ENCODE measurements around the gene NAGLU.

Gene NAGLU
- 6.2 to 18.7 (median 10.6) reads per million in 3 experiments for total RNA-seq

DNA sequence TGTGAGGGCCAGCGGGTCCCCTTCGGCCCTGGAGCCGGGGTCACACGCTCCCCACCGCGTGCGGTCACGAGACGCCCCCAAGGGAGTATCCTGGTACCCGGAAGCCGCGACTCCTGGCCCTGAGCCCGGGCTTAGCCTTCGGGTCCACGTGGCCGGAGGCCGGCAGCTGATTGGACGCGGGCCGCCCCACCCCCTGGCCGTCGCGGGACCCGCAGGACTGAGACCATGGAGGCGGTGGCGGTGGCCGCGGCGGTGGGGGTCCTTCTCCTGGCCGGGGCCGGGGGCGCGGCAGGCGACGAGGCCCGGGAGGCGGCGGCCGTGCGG, at the start of gene NAGLU:
Gene NAGLU, plus strand, starts transcription at position 194 of the 324 bp plus-strand sequence. Its CDS starts 32 bp downstream, at position 226.
- peak; percentile 69 for DNase-seq

DNA sequence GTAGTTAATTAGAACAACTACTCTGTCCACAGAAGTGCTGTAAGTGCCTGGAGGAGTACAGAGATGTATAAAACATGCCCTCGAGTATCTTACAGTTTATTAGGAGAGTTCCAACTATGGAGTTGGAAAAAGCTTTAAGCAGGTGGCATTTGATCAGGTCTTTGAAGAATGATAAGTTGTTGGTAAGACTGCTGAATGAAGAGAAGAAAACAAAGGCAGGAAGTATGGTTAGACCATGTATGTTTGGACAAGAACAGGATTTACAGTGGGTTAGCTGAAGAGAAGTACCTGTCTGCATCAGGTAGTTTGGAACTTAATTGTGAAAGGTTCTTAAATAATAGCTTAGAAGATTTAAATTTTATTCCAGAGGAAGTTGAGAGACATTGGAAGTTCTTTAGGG, 48.0 kb upstream of the NAGLU start:
- no peak for DNase-seq

DNA sequence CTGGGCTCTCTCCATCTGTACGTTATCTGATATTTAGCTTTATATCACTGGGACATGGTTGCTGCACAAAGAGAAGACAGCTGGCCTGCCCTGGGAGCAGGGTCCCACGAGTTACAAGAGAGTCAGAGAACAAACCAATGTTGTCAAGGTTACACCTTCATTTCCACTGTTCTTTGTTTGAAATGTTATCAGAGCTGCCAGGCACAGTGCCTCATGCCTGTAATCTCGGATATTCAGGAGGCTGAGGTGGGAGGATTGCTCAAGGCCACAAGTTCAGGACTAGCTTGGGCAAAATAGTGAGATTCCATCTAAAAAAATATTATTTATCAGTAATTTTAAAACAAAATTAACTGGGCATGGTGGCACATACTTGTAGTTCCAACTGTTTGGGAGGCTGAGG, 42.7 kb upstream of the NAGLU start:
- DNase-seq = no peak

DNA sequence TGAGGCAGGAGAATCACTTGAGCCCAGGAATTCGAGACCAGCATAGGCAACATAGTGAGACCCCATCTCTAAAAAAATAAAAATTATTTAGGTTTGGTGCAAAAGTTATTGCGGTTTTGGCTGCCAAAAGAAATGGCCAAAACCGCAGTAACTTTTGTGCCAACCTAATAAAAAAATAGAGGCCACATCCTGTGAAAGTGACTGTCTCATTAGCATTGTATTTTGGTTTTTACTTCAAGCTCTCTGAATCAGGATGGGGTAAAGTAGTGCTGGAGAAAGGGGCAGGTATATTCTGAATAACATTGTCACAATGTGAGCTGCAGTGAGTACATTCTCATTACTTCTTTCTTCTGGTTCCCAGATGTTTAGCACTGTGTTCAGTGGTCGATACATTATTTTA, 41.4 kb upstream of the NAGLU start:
- no peak for DNase-seq

DNA sequence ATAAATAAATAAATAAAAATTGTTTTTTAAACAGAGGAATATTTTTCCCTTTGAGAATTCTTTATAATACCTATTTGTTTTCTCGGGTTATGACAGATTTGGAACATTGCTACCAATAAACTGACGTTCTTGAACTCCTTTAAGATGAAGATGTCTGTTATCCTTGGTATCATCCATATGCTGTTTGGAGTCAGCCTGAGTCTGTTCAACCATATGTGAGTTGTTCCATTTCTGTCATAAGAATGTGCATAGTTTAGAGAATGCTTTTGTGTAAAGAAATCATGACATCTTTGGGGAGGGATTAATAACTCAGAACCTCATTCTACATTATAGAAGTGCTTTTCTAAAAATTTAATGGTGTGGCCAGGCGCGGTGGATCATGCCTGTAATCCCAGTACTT, 37.2 kb upstream of the NAGLU start:
- DNase-seq = no peak

DNA sequence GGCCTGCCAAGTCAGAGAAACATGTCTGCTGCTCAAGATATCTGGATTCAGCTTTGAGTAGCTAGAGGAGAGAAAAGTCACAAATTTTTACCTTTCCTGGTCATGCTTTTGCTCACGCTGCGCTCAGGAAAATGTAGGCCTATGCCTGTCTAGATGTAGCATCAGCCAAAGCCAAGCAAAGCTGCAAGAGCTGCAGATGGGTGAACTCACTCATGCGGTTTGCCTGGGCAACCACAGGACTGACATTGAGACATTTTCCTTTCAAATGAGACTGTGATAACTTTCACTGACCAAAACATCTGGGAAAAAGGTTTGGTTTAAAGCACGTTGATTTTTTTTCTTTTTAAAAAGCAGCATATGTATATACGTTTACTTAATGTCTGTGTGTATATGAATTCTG, 34.0 kb upstream of the NAGLU start:
- DNase-seq = no peak

DNA sequence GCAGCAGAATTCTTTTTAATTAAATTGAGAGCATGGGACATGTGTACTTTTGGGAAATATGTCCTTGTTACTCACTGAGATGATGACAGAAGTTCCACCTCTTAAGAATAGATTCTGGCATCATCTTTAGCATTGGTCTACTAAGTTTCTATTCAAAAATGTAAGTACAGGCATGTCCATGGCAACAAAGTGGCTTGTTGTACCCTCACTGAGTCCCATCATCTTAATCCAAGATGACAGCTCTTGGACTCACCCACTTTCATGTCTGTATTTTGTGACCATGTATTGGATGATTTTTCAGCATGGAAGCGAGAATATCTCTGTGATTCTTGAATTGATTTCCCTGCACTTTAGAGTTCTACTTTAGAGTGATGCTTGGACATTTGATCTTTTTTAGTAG, 33.1 kb upstream of the NAGLU start:
- DNase-seq = no peak

DNA sequence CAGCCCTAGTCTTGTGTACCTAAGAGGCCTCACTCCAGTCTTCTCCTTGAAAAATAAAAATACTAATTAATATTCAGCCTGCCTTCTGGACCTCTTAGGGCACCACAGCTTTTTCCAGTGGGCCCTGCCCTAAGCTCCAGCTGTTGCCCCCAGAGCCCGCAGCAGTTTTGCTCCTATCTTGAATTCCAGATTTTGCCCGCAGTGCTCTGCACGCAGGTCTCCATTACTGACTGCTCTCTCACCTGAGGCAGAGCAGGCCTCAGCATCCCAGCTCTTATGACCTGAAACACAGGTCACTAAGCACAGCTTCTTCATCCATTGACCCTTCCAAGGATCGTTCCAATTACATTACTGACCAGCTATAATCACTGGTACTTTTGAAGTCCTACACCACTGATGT, 28.4 kb upstream of the NAGLU start:
- no peak for DNase-seq

DNA sequence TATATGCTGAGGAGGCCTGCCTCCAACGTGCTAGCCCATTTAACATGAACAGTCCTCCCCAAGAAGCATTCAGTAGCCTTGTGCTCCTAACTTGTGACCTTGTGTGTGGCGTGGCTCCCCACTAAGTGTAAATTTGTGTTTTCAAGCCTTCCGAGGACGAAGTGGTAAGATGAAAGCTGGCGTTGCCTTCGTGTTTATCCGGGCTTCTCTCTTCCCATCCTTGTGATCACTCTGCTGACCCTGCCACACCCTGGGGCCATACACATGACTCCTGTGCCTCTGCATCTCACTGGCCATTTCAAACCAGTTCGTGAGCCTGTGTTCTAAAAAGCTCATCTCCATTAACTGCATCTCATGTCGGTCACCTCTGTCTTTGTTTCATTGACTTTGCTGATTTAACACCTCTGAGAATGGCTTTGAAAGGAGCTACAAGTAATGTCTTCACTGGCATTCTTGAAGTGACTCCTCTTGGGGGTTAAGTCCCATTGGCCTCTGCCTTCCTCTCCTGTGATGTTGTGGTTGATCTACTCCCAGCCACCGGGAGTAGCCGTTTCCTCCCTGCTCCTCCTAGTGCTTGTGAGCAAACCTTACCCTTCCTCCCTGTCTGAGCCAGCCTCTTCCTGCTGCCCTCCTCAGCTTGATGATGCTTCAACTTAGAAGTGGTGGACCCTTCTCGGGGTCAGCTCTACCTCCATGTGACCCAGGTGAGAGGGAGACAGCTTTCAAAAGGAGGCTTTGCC, 27.4 kb upstream of the NAGLU start:
- DNase-seq = no peak

DNA sequence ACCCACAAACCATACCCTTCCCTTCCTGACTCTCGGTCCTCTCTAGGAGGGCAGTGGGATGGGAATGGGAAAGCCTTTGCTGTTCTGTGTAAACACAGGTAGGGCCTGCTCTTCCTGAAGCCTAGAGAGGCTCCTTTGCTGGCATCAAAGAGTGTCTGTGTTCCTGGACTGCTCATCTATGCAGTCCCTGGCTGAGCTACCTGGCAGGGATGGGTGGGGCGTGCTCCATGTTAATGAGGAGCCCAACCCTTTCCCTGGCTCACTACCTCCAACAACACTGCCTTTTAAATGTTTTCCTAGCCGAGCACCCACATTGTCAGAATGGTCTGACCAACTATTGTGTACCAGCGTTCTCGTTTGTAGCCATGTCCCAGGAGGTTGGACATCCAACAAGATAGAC, 26.6 kb upstream of the NAGLU start:
- DNase-seq = no peak

DNA sequence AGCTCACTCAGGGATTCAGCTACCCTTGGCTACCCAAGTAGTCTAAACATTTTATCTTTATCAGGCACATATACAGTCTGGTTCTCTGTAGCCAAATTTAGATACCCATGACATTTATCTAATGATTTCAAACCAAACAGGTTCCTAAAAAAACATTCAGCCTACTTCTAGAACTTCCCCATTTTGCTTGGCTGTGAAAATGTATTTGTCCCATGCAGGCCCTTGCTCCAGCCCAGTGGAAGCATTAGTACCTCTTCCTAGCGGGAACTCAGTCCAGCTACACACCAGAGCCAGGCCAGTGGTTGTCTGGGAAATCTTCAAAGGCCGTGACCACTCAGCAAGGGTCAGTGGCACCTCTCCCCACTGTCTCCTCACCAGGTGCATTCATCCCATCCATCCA, 26.2 kb upstream of the NAGLU start:
- DNase-seq = no peak

DNA sequence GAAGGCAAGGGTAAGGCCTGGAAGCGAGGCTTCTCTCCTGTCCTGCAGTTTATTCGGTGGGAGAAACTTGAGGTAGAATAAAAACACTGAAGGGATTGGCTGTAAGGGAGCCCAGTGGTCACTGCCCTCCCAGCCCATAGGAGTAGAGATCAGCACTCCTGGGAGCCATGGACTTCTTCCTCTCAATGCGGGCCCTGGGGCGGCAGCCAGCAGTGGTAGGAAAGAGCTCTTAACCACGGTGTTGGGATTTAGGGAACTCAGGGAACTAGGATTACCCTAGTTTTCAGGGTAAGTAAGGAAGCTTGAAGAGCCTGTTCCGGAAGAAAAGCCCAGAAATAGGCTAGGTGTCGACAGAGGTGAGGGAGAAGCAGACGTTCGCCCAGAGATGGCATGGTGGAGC, 23.8 kb upstream of the NAGLU start:
- no peak for DNase-seq

DNA sequence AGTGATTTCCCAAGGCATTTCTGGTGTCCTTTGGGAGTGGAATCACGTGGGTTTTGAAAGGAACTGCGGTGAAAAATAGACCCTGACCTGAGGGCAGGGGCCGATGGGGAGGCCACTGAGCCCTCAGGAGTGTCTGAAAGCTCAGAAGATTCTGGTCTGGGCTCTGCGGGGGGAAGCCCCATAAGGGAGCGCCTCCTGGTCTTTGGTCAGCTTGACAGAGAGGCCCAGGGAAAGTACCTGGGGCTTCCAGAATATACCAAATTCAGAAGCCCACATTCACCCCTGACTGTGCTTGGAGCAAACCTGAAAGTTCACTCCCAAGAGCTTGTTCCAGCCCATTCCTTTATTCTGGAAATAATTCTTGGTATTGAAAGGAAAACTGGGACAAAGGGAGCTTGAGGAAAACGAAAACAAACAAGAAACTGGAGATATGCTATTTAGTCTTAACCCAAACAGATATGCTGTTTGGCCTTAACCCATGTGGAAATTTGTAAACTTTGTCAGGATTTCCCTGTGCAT, 23.2 kb upstream of the NAGLU start:
- DNase-seq = no peak

DNA sequence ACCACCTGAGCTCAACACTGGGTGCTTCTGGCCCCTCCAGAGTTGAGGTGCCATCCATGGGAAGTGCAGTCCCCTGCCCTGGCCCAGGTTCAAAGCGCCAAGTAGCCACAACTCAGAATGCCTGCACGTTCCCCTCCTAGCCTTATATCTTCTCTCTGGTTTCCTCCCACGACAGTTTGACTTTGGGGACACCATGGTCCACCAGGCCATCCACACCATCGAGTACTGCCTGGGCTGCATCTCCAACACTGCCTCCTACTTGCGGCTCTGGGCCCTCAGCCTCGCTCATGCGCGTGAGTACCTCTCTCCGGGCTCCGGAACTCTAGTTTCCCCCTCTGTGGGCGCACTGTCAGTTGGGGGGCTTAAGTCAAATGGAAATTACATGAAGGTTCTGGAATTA, 22.4 kb upstream of the NAGLU start:
- DNase-seq = no peak

DNA sequence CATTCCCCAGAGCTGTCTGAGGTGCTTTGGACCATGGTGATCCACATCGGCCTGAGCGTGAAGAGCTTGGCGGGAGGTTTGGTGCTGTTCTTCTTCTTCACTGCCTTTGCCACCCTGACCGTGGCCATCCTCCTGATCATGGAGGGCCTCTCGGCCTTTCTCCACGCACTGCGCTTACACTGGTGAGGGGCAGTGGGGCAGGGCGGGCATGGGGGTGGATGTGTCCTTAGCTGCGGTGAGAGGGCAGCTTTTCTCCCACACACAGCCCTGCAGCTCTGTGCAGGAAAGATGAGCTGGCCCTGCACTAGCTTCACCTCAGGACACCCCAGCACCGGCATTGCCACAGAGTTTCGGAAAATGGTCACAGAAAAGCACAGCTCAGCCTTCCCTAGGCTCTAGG, 21.8 kb upstream of the NAGLU start:
- DNase-seq = no peak

DNA sequence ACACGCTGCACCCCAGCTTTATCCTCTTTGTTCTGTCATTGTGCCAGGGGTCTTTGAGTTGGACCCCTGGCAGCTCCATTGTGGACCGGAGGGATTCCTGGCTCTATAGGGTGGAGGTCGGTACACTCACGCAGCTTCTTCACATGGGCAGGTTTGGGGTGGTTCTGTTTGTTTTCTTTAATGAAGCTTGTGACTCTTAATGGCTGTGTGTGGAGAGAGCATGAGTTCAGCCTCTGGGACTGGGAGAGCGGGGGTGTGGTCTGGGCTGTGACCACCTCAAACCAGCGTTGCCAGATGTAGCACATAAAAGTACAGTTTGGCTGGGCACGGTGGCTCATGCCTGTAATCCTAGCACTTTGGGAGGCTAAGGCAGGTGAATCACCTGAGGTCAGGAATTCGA, 21.2 kb upstream of the NAGLU start:
- DNase-seq = no peak

DNA sequence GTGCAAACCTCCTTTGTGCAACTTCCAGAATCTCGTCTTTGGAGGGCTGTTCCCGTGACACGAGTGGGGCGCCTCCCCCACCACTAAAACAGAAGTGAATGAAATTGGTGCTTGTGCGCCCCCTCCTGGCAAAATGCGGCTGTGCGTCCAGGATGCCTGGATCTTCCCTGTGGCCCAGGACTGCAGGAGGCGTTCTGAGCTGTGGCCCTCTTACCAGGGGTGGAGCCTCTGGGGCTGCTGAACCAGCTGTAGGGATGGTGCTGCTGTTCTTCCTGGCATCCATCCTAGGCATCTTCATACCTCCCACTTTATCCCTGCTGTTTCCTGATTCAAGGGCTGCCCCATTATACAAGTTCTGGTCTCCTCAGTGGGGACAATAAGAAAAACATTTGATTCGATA, 18.5 kb upstream of the NAGLU start:
- peak; percentile 72 for DNase-seq

DNA sequence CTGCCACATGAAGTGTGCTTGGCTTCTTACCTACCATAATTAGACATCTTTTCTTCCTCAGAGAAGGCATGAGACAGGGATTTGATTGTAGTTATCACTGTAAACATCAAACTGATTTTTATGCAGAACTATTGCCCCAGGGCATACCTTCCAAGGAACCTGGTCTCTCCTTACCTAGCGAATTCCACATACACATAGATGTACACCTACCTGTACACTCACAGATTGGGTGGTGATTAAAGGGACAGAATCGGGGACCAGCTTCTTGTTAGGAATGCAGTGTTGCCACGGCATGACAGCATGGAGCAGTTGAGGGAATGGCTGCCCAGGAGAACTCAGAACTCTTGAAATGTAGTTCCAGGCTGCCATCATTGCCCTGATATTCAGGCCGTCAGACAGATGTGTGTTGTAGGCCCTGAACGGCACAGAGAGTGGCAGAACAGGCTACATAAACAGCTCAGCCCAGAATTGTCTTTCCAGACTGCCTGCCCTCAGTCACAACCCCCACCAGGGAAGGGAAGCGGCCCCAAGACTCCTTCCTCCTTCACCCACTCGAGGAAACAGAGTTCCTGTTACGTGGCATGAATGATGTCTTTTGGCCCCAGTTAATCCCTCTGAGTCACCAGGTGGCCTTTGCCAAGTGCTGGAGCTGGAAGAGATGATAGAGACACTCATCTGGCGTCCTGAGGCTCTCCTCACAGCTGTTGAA, 17.8 kb upstream of the NAGLU start:
- no peak for DNase-seq

DNA sequence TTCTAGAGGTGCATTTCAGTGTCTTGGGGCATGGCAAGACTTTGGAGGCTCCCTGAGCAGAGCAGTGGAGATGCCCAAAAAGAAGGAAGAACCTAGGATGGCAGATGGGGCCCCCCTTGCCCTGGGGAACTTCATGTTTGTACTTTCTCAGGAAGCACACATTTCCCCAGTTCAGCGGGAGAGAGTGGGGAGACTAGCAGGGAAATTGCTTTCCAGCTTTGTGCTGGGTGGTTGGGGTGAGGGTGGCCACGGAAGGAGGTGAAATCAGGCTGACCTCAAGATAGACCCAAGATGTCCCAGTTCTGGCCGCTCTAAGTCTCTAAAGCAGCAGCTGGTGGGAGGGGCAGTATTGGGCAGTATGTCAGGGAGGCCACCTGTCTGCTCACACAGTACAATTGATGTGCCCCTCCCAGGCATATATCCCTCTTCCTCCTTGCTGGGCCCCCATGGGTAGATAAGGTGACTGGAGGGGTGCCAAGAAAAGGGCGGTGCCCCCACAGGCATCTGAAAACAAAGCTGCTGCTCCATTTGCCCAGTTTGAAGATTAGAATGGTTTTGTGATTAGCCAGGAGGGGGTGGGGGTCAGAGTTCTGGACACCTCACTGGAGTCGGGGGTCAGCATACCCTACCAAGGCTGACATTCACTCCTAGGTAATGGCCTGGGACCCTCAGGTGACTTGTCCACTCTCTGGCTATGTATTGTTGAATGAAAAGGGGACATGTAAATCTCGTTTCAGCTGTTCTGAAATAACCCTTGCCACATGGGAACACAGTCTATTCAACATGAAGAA, 17.1 kb upstream of the NAGLU start:
- DNase-seq = no peak

DNA sequence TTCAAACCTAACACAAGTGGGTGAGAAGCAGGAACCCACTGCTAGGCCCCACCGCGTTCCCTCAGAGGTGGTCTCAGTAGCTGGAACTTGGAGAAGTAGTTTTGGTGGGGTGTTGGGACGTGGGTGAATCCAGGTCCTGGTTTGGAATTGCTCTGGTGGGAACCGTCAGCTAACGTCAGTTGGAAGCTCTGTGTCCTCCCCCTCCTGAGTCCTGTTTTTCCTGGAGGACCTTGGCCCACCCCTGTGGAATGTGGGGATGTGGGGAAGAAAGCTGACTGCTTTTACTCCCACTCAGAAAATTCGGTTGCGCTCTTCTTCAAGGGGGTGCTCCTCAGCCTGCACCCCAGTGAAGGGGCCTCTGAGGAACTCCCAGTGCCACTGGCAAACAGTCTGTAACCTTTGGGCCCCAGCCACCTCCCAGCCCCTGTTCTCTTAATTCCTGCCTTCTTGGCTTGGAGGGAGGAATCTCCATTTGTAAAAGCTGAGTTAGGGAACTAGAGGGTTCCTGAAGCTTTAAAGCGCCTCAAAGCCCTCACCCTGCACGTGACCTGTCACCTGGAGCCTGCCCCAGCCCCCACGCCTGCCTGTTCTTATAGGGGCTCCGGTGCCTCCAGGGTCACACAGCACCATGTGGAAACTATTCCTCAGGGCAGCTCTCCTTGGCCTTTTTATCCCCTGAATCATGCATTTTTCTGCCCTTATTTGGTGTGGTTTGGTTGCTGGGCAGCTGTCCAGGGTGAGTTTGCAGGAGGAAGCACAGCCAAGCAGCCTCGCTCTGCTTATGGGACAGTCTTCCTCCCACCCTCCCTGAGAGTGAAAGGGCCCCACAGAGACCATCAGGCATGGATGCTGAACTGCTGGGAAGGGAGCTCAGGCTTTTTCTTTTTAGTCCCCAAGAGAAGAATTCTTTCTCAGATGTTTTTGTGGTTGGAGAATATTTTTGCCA, 16.2 kb upstream of the NAGLU start:
- no peak for DNase-seq

DNA sequence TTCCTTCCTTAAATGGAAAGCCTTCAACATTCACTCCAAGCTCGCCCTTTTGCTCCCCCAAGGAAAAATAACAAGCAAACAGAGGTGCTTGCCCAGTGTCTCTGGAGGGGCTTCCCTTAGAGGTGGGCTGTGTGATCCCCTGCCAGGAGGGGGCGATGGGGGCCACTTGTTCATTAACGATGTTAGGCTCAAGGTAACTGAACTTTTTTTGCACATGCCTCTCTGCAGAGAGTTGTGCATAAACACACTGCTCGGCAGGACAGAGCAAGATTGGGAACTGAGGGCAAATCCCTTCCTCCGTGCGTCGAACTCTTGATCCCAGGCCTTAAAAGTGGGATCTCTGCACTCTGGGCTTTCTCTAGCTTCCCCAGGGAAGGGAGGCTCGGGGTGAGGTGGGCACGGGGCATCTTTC, 15.5 kb upstream of the NAGLU start:
- no peak for DNase-seq

DNA sequence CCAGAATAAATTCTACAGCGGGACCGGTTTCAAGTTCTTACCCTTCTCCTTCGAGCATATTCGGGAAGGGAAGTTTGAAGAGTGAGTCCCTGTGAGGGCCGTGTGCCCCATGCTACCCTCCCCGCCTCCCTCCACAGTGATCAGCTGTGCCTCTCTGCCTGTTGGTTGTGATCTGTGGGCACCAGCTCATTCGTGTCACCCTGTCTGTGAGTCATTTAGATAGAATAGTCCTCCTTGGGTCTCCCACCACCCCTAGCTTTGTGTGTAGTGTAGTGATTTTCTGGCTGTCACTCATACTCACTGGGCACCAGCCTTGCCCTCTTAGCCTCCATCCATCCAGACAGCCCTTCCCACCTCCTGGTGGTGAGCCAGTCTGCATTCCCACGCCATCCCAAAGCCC, 15.0 kb upstream of the NAGLU start:
- no peak for DNase-seq

Data from central memory CD4-positive, alpha-beta T cell (primary cell).